H1 (cell line): ENCODE measurements around the gene VSX1. TPM values are rescaled to one million over a fixed set of nuclear protein-coding genes. Genes with fewer than 3 reads are reported as not detected.

ENCODE experiments used
- BACH1 ChIP-seq: IDR thresholded peaks from 2 replicates; pipeline ENCODE4 v1.6.1; 2012; ENCODE audit warnings: low read length, improper control_type of control experiment
- CHD7 ChIP-seq: fragments of 300-600 bp; sonication (generic); IDR thresholded peaks from 2 replicates; pipeline ENCODE4 v1.7.1; 2012; ENCODE audit warnings: low read length, moderate library complexity, mild to moderate bottlenecking, inconsistent platforms; ENCODE audit not compliant: insufficient replicate concordance
- NRF1 ChIP-seq: IDR thresholded peaks from 2 replicates; pipeline ENCODE4 v1.6.1; 2011; ENCODE audit warnings: mild to moderate bottlenecking, low read depth, low read length, improper control_type of control experiment
- PHF8 ChIP-seq: fragments of 200-600 bp; sonication (generic); conservative IDR thresholded peaks from 2 replicates; pipeline ENCODE4 v1.7.1; 2012; ENCODE audit warnings: low read depth, mild to moderate bottlenecking, inconsistent platforms, low read length, moderate library complexity
- RXRA ChIP-seq: IDR thresholded peaks from 2 replicates; pipeline ENCODE4 v1.6.1; 2011; ENCODE audit warnings: low read depth, mild to moderate bottlenecking, low read length, moderate library complexity; ENCODE audit not compliant: insufficient read depth
- SP1 ChIP-seq: IDR thresholded peaks from 2 replicates; pipeline ENCODE4 v1.6.1; 2011; ENCODE audit warnings: low read depth, low read length
- SP2 ChIP-seq: IDR thresholded peaks from 2 replicates; pipeline ENCODE4 v1.6.1; 2012; ENCODE audit warnings: mild to moderate bottlenecking, low read length, inconsistent platforms
- YY1 ChIP-seq: IDR thresholded peaks from 2 replicates; pipeline ENCODE4 v1.6.1; 2011; ENCODE audit warnings: low read depth, mild to moderate bottlenecking, low read length
- polyA plus RNA-seq, 7 experiments: library from polyadenylated mRNA; depleted of rRNA in 3 of 7; stranded (reverse) in 5 of 7; unstranded in 2 of 7; fragments of >200 nt in 5 of 7; fragments of 200-250 nt in 2 of 7; gene quantifications; 1 replicate in 5 of 7; 2 replicates in 1 of 7; 4 replicates in 1 of 7; pipeline versions ENCODE4 v1.2.1 to v1.2.3, GENCODE V29; 2011 to 2013; ENCODE audit warnings: missing spikeins in 2 of 7, mixed read lengths in 2 of 7
- total RNA-seq: library from RNA; stranded (reverse); fragmentation: NEBNext Ultra II Directional; extraction: Animal tissue kit (Norgen Biotek cat#: 25700); gene quantifications from 2 replicates; pipeline ENCODE4 v1.2.1, GENCODE V29; 2021

Gene VSX1
- total and polyA plus RNA-seq, 2 of the 8 experiments (the other 6 are each of a cell fraction or from before 2014, with no cell fraction given): 0.14 TPM; not detected in 1

- TF ChIP-seq RXRA (no peak), CHD7 (no peak), BACH1 (no peak), YY1 (no peak), PHF8 (no peak), SP2 (no peak), NRF1 (no peak), SP1 (no peak)
Observed at GRCh38 chr20:25079171-25079570, 2.8 kb downstream of the VSX1 start (continued).
